ENCODE measurements around the gene OSTN. TPM values are rescaled to one million over a fixed set of nuclear protein-coding genes. Genes with fewer than 3 reads are reported as not detected.
"Not testable (repeated sequence)": the region's sequence is repeated elsewhere in the genome, so short reads cannot be mapped to it uniquely, and the experiment has no call there.

Gene OSTN
- total RNA-seq, 1 experiment from 2014 or later, result not detected

DNA sequence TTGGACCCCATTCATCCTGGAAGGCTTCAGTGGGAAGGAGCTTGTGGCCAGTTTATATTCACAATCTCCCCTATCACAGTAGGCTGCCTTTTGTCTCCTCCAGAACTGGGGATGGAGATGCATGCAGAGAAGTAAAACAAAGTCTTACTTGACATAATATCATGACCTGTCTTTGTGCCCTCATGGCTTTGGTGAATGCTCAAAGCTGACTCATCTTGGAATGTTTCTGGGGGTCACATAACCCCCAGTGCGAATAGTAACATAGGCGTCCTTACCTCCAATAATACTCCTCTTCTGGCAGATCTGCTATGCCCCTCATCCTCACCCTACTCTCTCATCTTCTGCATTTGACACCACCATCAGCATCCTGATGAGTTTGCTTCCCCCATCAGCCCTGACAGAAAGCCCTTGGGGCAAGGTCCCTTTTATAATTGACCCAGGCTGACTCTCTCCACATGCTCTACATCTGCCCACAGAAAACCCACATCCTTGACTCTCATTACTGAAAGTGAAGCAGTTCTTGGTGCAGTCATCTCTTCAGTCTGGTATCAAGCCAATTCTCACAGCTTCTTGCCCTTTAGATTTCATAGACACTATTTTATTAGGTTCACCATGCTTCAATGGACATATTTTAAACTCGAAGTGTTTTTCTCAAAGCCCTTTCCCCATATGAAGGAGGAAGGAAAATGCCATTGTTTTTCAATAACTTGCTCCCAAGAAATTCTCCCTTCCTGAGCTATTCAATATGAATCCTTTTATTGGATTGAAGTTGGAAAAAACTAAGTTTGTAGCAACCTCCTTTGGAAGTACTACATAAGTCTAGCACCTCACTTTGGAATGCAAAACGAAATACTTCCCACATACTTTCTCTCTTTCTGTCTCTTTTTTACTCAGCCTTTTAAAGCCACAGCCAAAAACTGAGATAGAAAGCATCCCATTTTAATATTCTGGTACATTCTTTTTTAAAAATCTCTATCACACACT, 36.6 kb downstream of the OSTN start:
- DNase-seq (ENCODE audit: low spot score), result peak; percentile 54

DNA sequence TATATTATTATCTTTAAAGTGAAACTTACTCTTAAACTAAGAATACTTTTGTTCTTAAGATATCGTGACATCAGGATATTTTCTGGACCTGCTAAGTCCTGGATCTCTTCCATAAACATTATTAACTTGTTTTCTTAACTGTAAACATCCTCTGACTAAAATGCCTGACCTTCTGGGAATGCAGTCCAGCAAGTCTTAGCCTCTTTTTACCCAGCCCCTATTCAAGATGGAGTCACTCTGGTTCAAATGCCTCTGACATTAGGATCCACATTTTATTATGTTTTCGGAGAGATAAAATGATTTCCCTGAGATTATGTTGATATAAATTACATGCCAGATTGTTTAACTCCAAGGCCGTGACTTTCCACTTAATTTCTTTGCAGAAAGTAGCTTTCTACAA, 37.6 kb downstream of the OSTN start:
- peak; percentile 38 for DNase-seq (ENCODE audit: low spot score)

DNA sequence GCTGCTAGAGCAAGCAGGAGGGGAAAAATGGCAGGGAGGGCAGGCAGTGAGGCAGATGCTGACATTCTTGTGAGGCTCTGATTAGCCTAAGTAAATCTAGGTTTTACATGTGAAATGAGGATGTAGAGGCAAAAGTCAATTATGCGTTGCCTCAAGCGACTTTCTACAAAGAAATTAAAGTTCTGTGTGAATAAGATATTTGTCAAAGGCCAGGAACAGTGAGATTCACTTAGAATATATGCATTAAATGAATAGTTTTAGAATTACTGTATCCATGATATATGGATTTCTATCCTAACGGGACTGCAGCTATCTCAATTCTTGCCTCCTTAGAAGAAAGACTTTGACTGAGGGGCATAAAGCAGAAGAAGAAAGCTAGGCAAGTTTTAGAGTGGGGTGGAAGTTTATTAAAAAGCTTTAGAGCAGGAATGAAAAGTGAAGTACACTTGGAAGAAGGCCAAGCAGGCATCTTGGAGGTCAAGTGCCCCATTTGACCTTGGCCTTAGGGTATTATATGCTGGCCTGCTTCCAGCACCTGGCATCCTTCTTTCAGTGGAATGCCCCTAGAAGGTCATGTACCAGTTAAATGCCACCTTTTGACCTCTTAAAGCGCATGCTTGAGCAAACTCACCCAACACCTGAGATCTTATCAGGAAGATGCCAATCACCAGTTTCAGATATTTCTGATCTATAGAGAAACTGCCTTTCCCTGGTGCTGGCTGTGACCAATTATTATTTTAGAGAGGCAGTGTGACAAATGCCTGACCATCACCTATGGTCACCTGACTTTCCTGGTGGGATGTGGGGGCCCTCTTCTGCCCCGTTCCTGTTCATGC, 38.2 kb downstream of the OSTN start:
- no peak for DNase-seq (ENCODE audit: low spot score)

DNA sequence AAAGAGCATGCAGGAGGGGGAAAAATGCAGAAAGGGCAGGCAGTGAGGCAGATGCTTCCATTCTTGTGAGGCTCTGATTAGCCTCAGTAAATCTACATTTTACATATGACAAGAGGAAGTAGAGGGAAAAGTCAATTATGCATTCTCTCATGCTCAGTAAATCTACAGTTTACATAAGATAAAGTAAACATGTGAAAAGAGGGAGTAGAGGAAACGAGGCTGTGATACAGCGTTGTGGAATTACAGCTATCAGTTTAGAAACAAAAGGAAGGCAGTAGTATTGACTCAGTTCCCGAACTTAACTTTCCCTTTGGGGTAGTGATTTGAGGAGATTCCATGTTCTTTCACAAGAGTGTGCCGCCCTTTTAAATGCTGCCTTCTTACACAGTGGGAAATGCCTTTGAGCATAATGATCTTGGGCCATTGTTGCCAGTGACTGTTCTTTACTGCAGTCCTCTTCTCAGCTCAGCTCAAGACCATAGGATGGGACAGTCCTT, 39.3 kb downstream of the OSTN start:
- DNase-seq (ENCODE audit: low spot score), result no peak

DNA sequence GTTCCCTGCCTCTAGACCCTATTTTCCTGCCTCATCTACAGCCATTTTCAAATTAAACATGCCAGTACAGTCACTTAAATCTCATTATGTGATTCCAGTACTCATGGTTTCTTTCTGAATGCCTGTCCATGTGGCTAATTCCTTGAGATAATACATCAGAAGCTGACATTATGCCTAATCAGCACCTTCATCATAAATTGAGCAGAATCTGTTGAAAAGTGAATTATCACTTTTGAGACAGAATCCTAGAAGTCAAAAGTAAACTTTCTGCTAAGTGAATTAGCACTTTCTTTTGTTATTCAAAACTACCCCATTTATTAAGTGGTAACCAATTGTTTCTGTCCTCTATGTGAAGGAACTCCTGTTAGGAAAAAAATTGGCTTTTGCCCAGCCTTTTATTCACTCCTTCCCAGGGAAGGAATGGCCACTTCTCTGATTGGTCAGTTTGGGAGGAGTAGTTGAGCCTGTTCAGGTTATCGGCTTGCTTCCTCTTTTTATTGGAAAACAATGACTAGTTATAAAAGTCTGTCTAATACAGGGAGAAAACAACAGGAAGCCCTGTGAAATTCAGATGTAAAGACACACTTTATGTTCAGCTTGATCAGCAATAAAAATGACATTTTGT, 40.5 kb downstream of the OSTN start:
- DNase-seq (ENCODE audit: low spot score), result no peak

DNA sequence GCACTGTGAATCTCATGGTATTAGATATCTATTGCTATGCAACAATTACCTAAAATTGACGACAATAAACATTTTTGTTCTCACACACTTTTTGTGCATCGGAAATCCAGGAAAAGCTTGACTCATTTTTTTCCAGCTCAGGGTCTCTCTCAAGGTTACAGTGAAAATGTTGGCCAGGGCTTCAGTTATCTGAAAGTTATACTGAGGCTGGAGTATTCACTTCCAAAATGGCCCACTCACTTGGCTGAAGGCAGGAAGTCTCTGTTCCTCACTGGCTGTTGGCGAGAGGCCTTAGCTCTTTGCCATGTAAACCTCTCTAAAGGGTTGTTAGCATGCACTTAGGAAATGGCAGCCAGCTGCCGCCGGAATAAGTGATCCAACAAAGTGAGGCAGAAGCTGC, 41.4 kb downstream of the OSTN start:
- DNase-seq (ENCODE audit: low spot score), result no peak

DNA sequence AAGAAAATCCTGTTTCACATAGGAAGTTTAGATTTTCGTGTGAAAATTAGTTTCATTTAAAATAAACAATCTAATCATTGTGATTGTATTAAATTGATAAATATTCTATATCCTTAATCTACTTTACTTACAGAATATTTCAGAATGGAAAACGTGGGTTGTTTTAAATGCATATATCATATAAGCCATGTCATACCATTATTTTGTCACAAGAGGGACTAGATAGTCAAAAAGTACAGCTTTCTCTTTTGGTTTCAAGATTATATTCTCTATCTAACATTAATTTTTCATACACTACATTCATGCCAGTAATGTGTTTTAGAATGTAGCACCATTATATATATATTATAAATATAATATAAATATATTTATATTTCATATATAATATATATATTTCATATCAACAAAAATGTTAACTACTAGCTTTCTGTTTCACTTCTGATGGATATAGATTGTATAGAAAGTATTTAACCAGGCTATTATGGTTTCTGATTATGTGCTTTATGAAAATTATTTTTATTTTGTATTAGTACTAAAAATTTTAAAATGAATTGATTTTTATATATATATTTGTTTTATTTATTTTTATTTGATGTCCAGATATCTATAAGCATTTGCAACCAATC, 45.3 kb downstream of the OSTN start:
- DNase-seq (ENCODE audit: low spot score), result peak; percentile 27

DNA sequence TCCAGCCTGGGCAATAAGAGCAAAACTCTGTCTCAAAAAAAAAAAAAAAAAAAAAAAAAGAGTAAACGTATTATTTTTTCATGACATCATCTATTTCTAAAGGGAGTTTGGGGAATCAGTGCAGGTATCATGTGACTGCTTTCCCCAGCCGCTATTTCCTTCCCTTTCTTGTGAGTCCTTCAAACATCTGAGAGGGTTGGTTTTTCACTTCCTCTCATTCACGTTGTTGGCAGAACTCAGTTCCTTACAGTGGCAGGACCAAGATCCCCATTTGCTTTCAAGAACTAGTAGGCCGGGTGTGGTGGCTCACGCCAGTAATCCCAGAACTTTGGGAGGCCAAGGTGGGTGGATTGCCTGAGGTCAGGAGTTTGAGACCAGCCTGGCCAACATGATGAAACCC, 47.0 kb downstream of the OSTN start:
- DNase-seq (ENCODE audit: low spot score), result not testable (repeated sequence)

DNA sequence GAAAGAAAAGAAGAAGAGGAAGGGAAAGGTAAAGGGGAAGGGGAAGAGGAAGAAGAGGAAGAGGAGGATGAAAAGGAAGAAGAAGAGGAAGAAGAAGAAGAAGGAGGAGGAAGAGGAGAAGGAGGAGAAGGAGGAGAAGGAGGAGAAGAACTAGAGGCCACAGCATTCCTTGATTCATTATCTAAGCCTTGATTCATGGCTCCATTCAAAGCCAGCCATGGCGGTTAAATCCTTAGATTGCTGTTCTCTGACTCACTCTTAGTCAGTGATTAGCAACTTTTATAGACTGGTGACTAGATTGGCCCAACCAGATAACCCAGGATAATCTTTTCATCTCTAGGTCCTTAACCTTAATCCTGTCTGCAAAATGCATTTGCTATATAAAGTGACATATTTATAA, 47.6 kb downstream of the OSTN start:
- DNase-seq (ENCODE audit: low spot score), result peak; percentile 65

DNA sequence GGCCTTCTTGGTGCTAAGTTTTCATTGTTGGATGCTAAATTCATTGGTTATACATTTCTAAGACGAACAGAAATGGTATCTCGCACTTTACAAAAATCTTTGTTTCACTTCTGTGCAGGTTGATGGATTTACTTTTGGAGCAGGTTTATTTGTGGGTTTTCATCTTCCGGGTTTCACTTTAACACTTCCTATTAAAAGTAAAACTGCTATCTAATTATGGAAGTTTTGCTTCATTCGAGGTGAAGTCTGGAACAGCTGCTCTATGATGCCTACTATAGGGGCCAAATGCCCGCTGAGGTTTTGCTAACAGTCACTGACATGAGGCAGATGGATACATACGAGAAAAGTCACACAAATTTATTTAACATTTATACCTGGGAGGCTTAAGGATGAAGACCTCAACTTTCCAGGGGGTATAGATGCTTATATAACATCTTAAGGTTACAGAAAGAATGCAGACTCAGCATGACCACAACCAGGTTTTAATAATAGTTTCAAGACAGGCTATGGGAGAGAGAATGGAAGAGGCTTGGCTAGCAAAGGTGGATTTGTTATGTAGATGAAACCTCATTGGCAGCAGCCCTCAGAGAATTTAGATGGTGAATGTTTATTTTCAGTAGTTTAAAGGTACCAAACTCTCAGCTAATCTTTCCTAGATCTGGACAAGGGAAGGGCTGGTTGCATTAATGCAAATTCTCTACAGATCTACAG, 54.2 kb downstream of the OSTN start:
- no peak for DNase-seq (ENCODE audit: low spot score)

DNA sequence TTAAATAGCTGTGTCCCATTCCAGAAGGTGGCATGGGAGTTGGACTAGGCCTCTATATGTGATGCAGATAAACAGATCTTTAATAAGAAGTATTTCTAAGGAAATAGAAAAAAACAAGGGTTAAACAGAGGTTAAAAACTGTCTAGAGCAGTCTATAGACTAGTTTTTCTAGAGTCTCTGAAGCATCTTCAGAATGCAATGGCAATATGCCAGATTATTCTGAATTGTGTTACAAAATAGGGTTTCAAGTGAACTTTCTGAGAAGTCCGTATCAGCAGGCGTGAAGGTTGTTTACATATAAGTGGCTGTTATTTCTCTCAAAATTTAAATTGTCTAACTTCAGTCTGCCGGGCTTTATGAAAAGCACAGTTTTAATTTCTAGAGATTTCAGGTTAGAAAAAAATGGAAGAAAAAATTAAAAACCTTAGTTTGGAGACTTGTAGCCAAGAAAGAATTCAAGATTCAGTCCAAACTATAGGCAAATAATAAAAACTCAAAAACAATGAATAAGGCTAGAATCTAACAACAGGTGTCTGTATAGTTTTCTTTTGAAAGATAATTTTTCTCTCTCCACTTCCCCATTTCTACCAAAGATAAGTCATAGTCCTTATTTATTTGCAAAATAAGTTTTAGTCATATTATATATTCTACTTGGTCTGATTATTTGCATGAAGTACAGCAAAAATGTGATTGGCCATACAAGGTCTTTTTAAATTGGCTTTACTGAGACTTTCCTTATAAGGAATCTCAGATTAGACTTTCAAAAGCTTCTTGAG, 55.2 kb downstream of the OSTN start:
- no peak for DNase-seq (ENCODE audit: low spot score)

DNA sequence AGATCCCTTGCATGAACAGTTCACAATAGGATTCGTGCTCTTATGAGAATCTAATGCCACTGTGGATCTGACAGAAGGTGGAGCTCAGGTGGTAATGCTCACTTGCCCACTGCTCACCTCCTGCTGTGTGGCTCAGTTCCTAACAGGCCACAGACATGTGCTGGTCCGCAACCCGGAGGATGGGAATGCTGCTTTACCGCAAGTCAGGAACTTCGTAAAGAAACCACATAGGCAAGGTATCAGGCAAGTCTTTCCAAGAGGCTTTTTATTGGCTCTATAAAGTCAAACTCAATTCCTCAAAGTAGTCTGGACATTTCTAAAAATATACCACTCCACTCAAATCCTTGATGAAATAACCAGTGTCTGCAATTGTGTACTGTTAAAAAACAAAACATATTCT, 56.1 kb downstream of the OSTN start:
- DNase-seq (ENCODE audit: low spot score), result peak; percentile 60

DNA sequence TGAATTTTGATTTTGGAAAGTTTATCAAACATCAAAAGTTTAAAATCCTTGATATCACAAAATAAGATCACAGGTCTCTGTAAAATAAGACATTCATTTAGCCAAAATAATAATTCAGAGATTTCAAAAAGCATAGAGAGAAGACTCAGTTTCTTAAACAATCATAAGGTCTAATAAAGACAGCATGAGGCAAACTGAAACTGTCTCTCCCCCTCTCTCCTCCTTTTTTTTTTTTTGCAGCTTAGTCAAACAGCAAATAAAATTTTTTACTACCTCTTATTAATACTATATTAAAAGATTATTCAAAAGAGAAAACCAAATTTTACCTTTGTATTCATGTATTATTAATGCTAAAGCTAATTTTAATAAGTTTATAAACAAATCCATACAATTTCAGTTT, 57.4 kb downstream of the OSTN start:
- DNase-seq (ENCODE audit: low spot score), result no peak

DNA sequence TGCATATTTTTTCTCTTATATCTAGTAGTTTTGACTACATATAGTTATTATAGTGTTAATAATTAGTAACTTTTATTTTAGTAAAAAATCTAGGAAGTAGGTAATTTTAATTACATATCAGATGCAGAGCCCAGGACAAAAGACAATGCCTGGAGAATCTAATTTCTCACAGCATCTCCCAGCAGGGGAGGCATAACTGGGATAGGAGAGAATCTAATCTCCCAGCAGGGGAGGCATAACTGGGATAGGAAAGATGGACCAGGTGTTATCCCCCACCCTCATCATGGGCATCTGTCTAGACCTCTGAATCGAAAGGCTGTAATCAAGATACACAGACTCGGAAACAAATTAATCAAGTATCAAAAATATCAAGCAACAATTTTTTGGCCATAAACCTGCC, 58.2 kb downstream of the OSTN start:
- DNase-seq (ENCODE audit: low spot score), result no peak

DNA sequence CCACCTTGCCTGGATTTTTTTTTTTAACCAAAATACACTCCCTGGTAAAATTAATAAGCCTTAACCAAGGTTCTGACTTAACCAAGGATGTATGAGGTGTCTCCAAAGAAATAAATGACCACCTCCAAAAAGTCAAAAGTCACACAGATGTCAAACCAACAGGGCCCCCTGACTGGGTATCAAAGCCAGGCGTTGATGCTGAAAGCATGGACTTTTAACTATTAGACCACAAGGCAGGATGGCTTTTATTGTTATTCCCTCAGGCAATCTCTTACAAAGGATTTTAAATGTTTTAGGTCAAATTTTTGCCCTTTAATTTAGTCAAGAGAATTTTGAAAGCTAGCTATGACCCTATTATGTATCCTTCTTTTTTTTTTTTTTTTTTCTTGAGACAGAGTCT, 60.4 kb downstream of the OSTN start:
- DNase-seq (ENCODE audit: low spot score), result no peak

DNA sequence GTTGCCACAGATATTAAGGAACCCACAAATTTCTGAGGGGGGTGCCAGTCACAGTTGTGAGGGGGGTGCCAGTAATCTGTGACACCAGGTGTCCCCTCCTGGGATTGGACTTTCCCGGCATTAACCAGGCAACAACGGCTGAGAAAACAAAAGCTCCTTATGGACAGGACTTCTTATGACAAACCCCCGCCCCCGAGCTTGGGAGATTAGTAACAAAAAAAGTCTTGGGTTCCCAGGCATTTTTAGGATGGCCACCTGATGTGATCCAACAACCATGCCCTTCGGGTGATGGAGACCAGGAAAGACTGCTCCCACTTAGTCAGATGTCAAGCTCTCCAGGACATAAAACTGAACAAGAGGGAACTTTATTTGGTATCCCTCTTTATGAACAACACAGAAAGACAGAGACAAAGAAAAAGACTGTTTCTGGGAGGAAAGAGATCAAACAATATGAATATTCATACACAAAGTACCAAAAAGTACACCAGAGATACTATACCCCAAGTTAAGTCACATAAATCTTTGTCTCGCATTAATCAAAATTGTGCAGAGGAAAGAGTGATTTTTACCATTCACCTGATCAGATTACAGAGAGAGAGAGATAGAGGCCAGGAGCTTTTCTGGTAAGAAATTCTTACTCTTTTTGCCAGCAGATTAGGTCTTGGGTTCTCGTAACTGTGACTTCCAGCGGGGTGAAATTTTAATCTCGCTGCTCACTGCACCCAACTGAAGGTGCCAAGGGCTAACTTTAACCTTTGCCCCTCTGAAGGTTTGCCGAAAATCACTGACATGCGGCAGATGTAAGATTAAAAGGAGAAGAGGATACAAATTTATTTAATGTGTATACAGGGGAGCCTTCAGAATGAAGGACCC, 61.6 kb downstream of the OSTN start:
- no peak for DNase-seq (ENCODE audit: low spot score)

DNA sequence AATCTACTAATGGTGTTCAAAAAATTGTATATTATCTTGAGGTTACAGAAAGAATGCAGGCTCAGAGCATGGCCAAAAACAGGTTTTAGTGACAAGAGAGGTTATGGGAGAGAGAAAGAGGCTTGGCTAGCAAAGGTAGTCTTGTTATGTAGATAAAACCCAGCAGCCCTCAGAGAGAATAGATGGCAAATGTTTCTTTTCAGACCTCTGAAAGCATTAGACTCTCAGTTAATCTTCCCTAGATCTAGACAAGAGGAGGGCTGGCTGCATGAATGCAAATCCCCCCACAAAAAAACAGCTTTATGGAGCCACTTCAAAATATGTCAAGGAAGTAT, 62.2 kb downstream of the OSTN start:
- no peak for DNase-seq (ENCODE audit: low spot score)

DNA sequence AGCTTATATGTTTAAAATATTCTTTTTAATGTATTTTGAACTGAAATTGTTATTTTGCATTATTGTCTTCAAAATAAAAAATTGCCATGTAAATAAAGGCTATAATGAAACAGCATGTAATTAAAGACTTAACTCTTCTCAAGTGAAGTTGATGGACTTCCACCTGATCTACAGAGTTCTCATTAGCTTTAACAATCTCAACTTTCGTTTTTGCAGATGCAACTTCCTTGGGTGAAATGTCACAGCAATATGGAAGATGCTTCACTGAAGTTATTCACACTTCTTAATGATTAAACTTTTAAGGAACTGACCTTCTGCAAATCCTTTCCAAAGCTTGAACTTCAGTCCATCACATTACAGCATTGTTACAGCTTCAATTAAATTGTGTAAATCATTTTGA, 63.6 kb downstream of the OSTN start:
- no peak for DNase-seq (ENCODE audit: low spot score)

DNA sequence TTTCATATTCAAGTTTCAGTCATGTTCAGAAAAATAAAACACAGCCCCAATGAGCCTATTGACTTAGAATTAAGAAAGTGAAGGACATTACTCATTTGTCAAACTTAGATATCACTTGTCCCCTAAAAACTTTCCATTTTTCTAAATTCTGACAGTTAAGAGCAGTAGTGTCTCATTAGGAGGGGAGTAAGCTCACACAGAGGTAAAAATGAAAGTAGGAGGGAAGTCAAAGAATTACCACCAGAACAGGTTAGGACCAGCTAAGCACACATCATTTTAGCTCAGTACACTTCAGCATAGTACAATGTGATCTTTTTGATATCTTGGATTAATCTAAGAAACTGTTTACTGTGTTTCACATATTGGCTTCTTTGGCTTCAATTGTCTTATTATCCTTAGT, 64.3 kb downstream of the OSTN start:
- no peak for DNase-seq (ENCODE audit: low spot score)

Measured in H4 (cell line).